NCI-H69 (cell line): ENCODE results near the gene ZDHHC11.

Source experiments
- DNase-seq: peaks from one replicate; lab custom pipeline; 2025; lab: John Stamatoyannopoulos, UW

The ZDHHC11 gene

GRCh38 chr5:850511-851006 lies at the start of gene ZDHHC11:
Gene ZDHHC11 (minus strand): TSS chr5:850986. CDS start chr5:850602, 384 bp downstream.
- DNase-seq = peak; percentile 82

GRCh38 chr5:893711-894110 lies 42.9 kb upstream of the ZDHHC11 start:
- peak; percentile 69 for DNase-seq

GRCh38 chr5:893137-893506 lies 42.3 kb upstream of the ZDHHC11 start:
- no peak for DNase-seq

- peak; percentile 94 for DNase-seq
These were observed 41.8 kb upstream of the ZDHHC11 start, which contains the start of the genes BRD9 and TRIP13 for GRCh38 chr5:892394-893136. Gene BRD9 (minus strand): TSS chr5:892801. CDS start chr5:892657, 144 bp downstream. Gene TRIP13 (plus strand): TSS chr5:892884. CDS start chr5:892999, 115 bp downstream.

GRCh38 chr5:891837-892393 lies 41.1 kb upstream of the ZDHHC11 start:
- DNase-seq = peak; percentile 71

- no peak for DNase-seq
These were observed 40.5 kb upstream of the ZDHHC11 start for GRCh38 chr5:891117-891836.

- DNase-seq = no peak
These were observed 38.4 kb upstream of the ZDHHC11 start for GRCh38 chr5:889075-889710.

- DNase-seq = no peak
These were observed 37.9 kb upstream of the ZDHHC11 start for GRCh38 chr5:888638-889035.

- no peak for DNase-seq
These were observed 37.3 kb upstream of the ZDHHC11 start for GRCh38 chr5:887947-888637.

- DNase-seq = no peak
These were observed 36.0 kb upstream of the ZDHHC11 start for GRCh38 chr5:886716-887325.

- DNase-seq = no peak
These were observed 35.2 kb upstream of the ZDHHC11 start for GRCh38 chr5:886036-886435.

GRCh38 chr5:885529-885928 lies 34.7 kb upstream of the ZDHHC11 start:
- no peak for DNase-seq

- no peak for DNase-seq
These were observed 34.3 kb upstream of the ZDHHC11 start for GRCh38 chr5:885127-885442.

GRCh38 chr5:884345-885126 lies 33.8 kb upstream of the ZDHHC11 start:
- no peak for DNase-seq

GRCh38 chr5:883475-884181 lies 32.8 kb upstream of the ZDHHC11 start:
- DNase-seq = no peak

- no peak for DNase-seq
These were observed 31.7 kb upstream of the ZDHHC11 start for GRCh38 chr5:882253-883183.

GRCh38 chr5:881551-881935 lies 30.8 kb upstream of the ZDHHC11 start:
- DNase-seq = no peak

GRCh38 chr5:880816-881550 lies 30.2 kb upstream of the ZDHHC11 start:
- DNase-seq = no peak
